K562 (cell line): ENCODE data around the gene CPT1B. TPM values are rescaled to one million over a fixed set of nuclear protein-coding genes. Genes with fewer than 3 reads are reported as not detected.

ENCODE experiments used
- ATAC-seq: fragments of 200-7000 bp; cut with Tn5 transposase; 3 replicates; pipeline ENCODE4 v1.9.1; 2020; ENCODE audit warnings: moderate library complexity
- BruUV-seq: library from RNA; stranded (reverse); fragments of 400-500 nt; replicated peaks from 2 replicates; lab custom pipeline; 2021; lab: Mats Ljungman, UMichigan
- CTCF ChIA-PET: fragments of 300-600 bp; formaldehyde crosslinking; extraction: SDS; loops from one replicate; lab custom pipeline; 2021; ENCODE audit warnings: low intra/inter-chr PET ratio; lab: Yijun Ruan, JAX
- POLR2A ChIA-PET: fragments of 300-600, 350-650 bp; sonication (Branson Sonifier 250); formaldehyde crosslinking; extraction: SDS; loops from one replicate; lab custom pipeline; 2021; ENCODE audit warnings: antibody characterized with exemption, inconsistent platforms; lab: Yijun Ruan, JAX
- DNase-seq, 4 experiments: peaks; one replicate each; pipeline versions ENCODE4 v3.0.0 to v3.0.0-alpha.2; 2011 to 2018; ENCODE audit warnings: low spot score in 3 of 4, mixed read lengths in 3 of 4; ENCODE audit errors: extremely low read depth in 1 of 4
- FAIRE-seq: peaks from 2 replicates; lab custom pipeline; 2011; peaks lifted over from hg19 to GRCh38; lab: Jason Lieb, UNC
- H2AFZ ChIP-seq: 2 replicates; pipeline ENCODE4 v1.6.0; 2011; ENCODE audit warnings: low read depth, low read length, control low read depth, inconsistent platforms
- H3K27ac ChIP-seq: fragments of 200-600 bp; 3 replicates; pipeline ENCODE4 v1.8.0; 2011; ENCODE audit warnings: low read depth, mild to moderate bottlenecking, control low read depth, inconsistent platforms, low read length, moderate library complexity, mixed read lengths; ENCODE audit errors: extremely low read depth
- H3K27me3 ChIP-seq, 2 experiments: fragments of 300-600 bp in 1 of 2; 2 replicates in 1 of 2; 3 replicates in 1 of 2; pipeline versions ENCODE4 v1.6.0 to v1.8.0; 2011; ENCODE audit warnings: inconsistent platforms in 2 of 2, low read length in 2 of 2, mild to moderate bottlenecking in 1 of 2, mixed read lengths in 1 of 2, moderate library complexity in 1 of 2; ENCODE audit not compliant: control insufficient read depth in 2 of 2, insufficient read depth in 2 of 2
- H3K36me3 ChIP-seq: fragments of 300-600 bp; 3 replicates; pipeline ENCODE4 v1.8.0; 2011; ENCODE audit warnings: mild to moderate bottlenecking, low read length, inconsistent platforms; ENCODE audit not compliant: control insufficient read depth, insufficient read depth
- H3K4me1 ChIP-seq, 2 experiments: fragments of 200-600 bp in 1 of 2; replicated peaks in 1 of 2; 2 replicates in 1 of 2; 3 replicates in 1 of 2; pipeline versions ENCODE4 v1.5.1 to v1.8.0; 2011; ENCODE audit warnings: inconsistent platforms in 2 of 2, low read length in 2 of 2, mild to moderate bottlenecking in 1 of 2, mixed read lengths in 1 of 2, moderate library complexity in 1 of 2; ENCODE audit not compliant: control insufficient read depth in 2 of 2, insufficient read depth in 2 of 2
- H3K4me2 ChIP-seq: 2 replicates; pipeline ENCODE4 v1.6.1; 2011; ENCODE audit warnings: low read length, control low read depth, inconsistent platforms, mixed read lengths; ENCODE audit not compliant: insufficient read depth
- H3K4me3 ChIP-seq: fragments of 200-600 bp; sonication (generic), shearing (Covaris generic); 2 replicates; pipeline ENCODE4 v1.5.1; 2016; ENCODE audit warnings: control low read depth, inconsistent platforms
- H3K79me2 ChIP-seq: fragments of 200-600 bp; 3 replicates; pipeline ENCODE4 v1.8.0; 2011; ENCODE audit warnings: low read length, inconsistent platforms; ENCODE audit not compliant: control insufficient read depth, insufficient read depth
- H3K9ac ChIP-seq, 2 experiments: 2 replicates each; pipeline versions ENCODE4 v1.6.0 to v1.6.1; 2011; ENCODE audit warnings: low read depth in 2 of 2, low read length in 2 of 2, control low read depth in 1 of 2, inconsistent platforms in 1 of 2, mild to moderate bottlenecking in 1 of 2, mixed read lengths in 1 of 2; ENCODE audit not compliant: insufficient read depth in 1 of 2
- H3K9me1 ChIP-seq: one replicate; pipeline ENCODE4 v1.6.0; 2011; ENCODE audit warnings: inconsistent platforms, mild to moderate bottlenecking, low read length, moderate library complexity; ENCODE audit not compliant: control insufficient read depth, insufficient read depth
- H3K9me3 ChIP-seq: replicated peaks from 2 replicates; pipeline ENCODE4 v1.5.1; 2011; ENCODE audit warnings: low read depth, low read length, inconsistent platforms; ENCODE audit not compliant: control insufficient read depth, insufficient read depth
- H4K20me1 ChIP-seq: replicated peaks from 2 replicates; pipeline ENCODE4 v1.6.1; 2011; ENCODE audit warnings: low read length, inconsistent platforms, mixed read lengths; ENCODE audit not compliant: control insufficient read depth, insufficient read depth
- ARID3A ChIP-seq: IDR thresholded peaks from 2 replicates; pipeline ENCODE4 v1.6.1; 2012; ENCODE audit warnings: low read depth, low read length, improper control_type of control experiment, borderline replicate concordance
- CBX3 ChIP-seq, 2 experiments: IDR thresholded peaks; 1 replicate in 1 of 2; 2 replicates in 1 of 2; pipeline ENCODE4 v1.6.1; 2012; ENCODE audit warnings: inconsistent platforms in 2 of 2, low read length in 2 of 2, borderline replicate concordance in 1 of 2, control low read depth in 1 of 2
- CCNT2 ChIP-seq: IDR thresholded peaks from 2 replicates; pipeline ENCODE4 v1.6.1; 2011; ENCODE audit warnings: borderline replicate concordance, low read depth, mild to moderate bottlenecking, moderate library complexity, mixed read lengths, low read length; ENCODE audit not compliant: insufficient read length; ENCODE audit errors: extremely low read depth
- CTCFL ChIP-seq: IDR thresholded peaks from 2 replicates; pipeline ENCODE4 v1.6.1; 2011; ENCODE audit warnings: borderline replicate concordance, low read depth, mild to moderate bottlenecking, moderate library complexity, low read length; ENCODE audit not compliant: insufficient read depth, poor library complexity, severe bottlenecking
- EP300 ChIP-seq: IDR thresholded peaks from 2 replicates; pipeline ENCODE4 v1.6.1; 2012; ENCODE audit warnings: low read length, improper control_type of control experiment
- HNRNPK ChIP-seq: fragments of 200-400 bp; formaldehyde crosslinking; IDR thresholded peaks from one replicate; pipeline ENCODE4 v1.6.1; 2018; ENCODE audit warnings: mild to moderate bottlenecking, low read depth, low read length; ENCODE audit not compliant: poor library complexity, severe bottlenecking
- PURB ChIP-seq: sonication (generic); formaldehyde crosslinking; IDR thresholded peaks from 2 replicates; pipeline ENCODE4 v1.9.0; 2021; ENCODE audit warnings: low read depth, mild to moderate bottlenecking, missing genetic modification reagents
- PYGO2 ChIP-seq: fragments of 450-650 bp; IDR thresholded peaks from 2 replicates; pipeline ENCODE4 v1.6.1; 2016; ENCODE audit warnings: mild to moderate bottlenecking, missing genetic modification characterization, moderate library complexity, missing compliant biosample characterization
- RCOR1 ChIP-seq, 2 experiments: IDR thresholded peaks; 2 replicates each; pipeline ENCODE4 v1.6.1; 2012; ENCODE audit warnings: low read depth in 2 of 2, low read length in 2 of 2, borderline replicate concordance in 1 of 2, improper control_type of control experiment in 1 of 2
- RNF2 ChIP-seq: sonication (generic); IDR thresholded peaks from 2 replicates; pipeline ENCODE4 v1.6.1; 2016
- SAP30 ChIP-seq: fragments of 200-600 bp; sonication (generic); IDR thresholded peaks from 2 replicates; pipeline ENCODE4 v1.6.1; 2012; ENCODE audit warnings: borderline replicate concordance, low read depth, mild to moderate bottlenecking, moderate library complexity, low read length, control low read depth, inconsistent platforms; ENCODE audit not compliant: insufficient read depth, poor library complexity, severe bottlenecking
- TFAP4 ChIP-seq: sonication (generic); formaldehyde crosslinking; IDR thresholded peaks from 2 replicates; pipeline ENCODE4 v1.8.0; 2022; ENCODE audit warnings: missing genetic modification reagents, mild to moderate bottlenecking, moderate library complexity, borderline replicate concordance
- ZFP91 ChIP-seq: sonication (generic); formaldehyde crosslinking; IDR thresholded peaks from 2 replicates; pipeline ENCODE4 v1.8.0; 2022; ENCODE audit warnings: mild to moderate bottlenecking, missing genetic modification reagents
- ZNF197 ChIP-seq: fragments of 200-800 bp; sonication (Bioruptor generic); IDR thresholded peaks from 2 replicates; pipeline ENCODE4 v1.6.1; 2016; ENCODE audit warnings: low read depth, missing genetic modification characterization, missing compliant biosample characterization
- ZNF23 ChIP-seq: fragments of 250-450 bp; sonication (Bioruptor Pico); IDR thresholded peaks from 2 replicates; pipeline ENCODE4 v1.4.0; 2020; ENCODE audit warnings: mild to moderate bottlenecking
- ZSCAN32 ChIP-seq: fragments of 450-650 bp; formaldehyde crosslinking; IDR thresholded peaks from 2 replicates; pipeline ENCODE4 v1.4.0; 2020; ENCODE audit warnings: mild to moderate bottlenecking, moderate library complexity
- WGBS: fragments of 100-300 bp; shearing (Covaris generic); methylation state at CpG from one replicate; pipeline ENCODE4 v1.1.6; 2016; ENCODE audit warnings: low coverage, mixed read lengths; ENCODE audit not compliant: insufficient coverage; ENCODE audit errors: missing lambda C conversion rate; 5-methylcytosine and 5-hydroxymethylcytosine counted together
- in situ Hi-C: fragments of 300-500 bp; cut with MboI; formaldehyde crosslinking; loops from 4 replicates; pipeline ENCODE4 v1.15.0; 2018; ENCODE audit warnings: inconsistent platforms, mixed read lengths
- intact Hi-C: fragments of 100-400 bp; cut with micrococcal nuclease; formaldehyde crosslinking; loops from 2 replicates; pipeline ENCODE4 v1.14.2; 2022
- polyA plus RNA-seq, 8 experiments: library from polyadenylated mRNA; depleted of rRNA in 4 of 8; stranded (reverse) in 5 of 8; unstranded in 3 of 8; fragments of >200 nt; fragmentation: Nextera tagmentation in 2 of 8; fragmentation: Illumina TruSeq in 1 of 8; extraction: Ambion mirVana in 2 of 8; extraction: Trizol in 1 of 8; gene quantifications; 2 replicates each; pipeline versions ENCODE4 v1.2.1 to v1.2.3, GENCODE V29; 2011 to 2014; ENCODE audit warnings: inconsistent platforms in 1 of 8, missing spikeins in 1 of 8
- total RNA-seq, 7 experiments: library from RNA; depleted of rRNA in 6 of 7; stranded (reverse); fragments of >200 nt in 6 of 7; fragmentation: Illumina TruSeq in 2 of 7; extraction: Trizol in 2 of 7; gene quantifications; 2 replicates each; pipeline versions ENCODE4 v1.2.1 to v1.2.3, GENCODE V29; 2011 to 2021; ENCODE audit warnings: low replicate concordance in 1 of 7

CPT1B gene
- total and polyA plus RNA-seq, 9 of the 15 experiments (the other 6 are each of a cell fraction or from before 2014, with no cell fraction given) = 0.35 to 6.1 (median 2.6) TPM

GRCh38 chr22:50572965-50573364 lies 5.3 kb downstream of the CPT1B start:
- H3K79me2 ChIP-seq = no peaks in the 10 kb centered on the region
- H2AFZ ChIP-seq = no peak overlapping the region
- FAIRE-seq (no peak), ATAC-seq (no peak), DNase-seq (no peak)
- H3K36me3 ChIP-seq = no peaks in the 10 kb centered on the region
- H3K27me3 ChIP-seq = no peaks in the 10 kb centered on the region
- no peak overlapping the region for H3K9ac ChIP-seq
- H3K9me3 ChIP-seq = no peaks in the 10 kb centered on the region
- CTCF ChIA-PET = no interaction called here
- H3K27ac ChIP-seq = no peak overlapping the region
- no TSS peak for BruUV-seq
- H3K4me1 ChIP-seq = peaks cover 0 to 13% of the 10 kb centered on the region in 2 experiments; a peak in 3 of 5 replicates
- intact Hi-C loops = no loop called here
- in situ Hi-C loops = no loop called here
- H3K9me1 ChIP-seq = no peaks in the 10 kb centered on the region
- H3K4me2 ChIP-seq = no peak overlapping the region
- POLR2A ChIA-PET = interaction anchor here (0.8 kb wide), 1 partner anchor 22 kb away, joined by 3 read pairs; no protein-coding TSS in a partner anchor
- 66% methylated on average over 8 of the region's 11 CpGs for WGBS
- H4K20me1 ChIP-seq = no peaks in the 10 kb centered on the region
- H3K4me3 ChIP-seq = no peak overlapping the region
- TF ChIP-seq ZNF23 (CRISPR knock-in tag) (no peak), RCOR1 (IDR thresholded peaks at IDR 0.05; ENCODE audit: borderline replicate concordance in 1 of 2, low read depth in 2 of 2, low read length in 2 of 2) (no peak), TFAP4 (CRISPR knock-in tag) (no peak), ZFP91 (CRISPR knock-in tag) (no peak), CTCFL (no peak), PYGO2 (tag) (no peak), PURB (CRISPR knock-in tag) (no peak), SAP30 (no peak), RNF2 (no peak), CBX3 (IDR thresholded peaks at IDR 0.05; ENCODE audit: borderline replicate concordance in 1 of 2, low read length in 2 of 2) (no peak), ZNF197 (CRISPR knock-in tag) (no peak), ARID3A (no peak), EP300 (no peak), ZSCAN32 (CRISPR knock-in tag) (no peak), CCNT2 (no peak), HNRNPK (no peak)
